Immature natural killer cell (primary cell): Measurements from ENCODE around the gene POMZP3. TPM values are rescaled to one million over a fixed set of nuclear protein-coding genes. Genes with fewer than 3 reads are reported as not detected.
A peak's percentile ranks its signal among the peaks of the same experiment; 100 is the strongest.
"Not testable (repeated sequence)": the region's sequence is repeated elsewhere in the genome, so short reads cannot be mapped to it uniquely, and the experiment has no call there.

Source experiments
- DNase-seq, 3 donors: peaks; one replicate each; pipeline ENCODE4 v3.0.0; 2022; ENCODE audit warnings: mixed read lengths in 1 of 3
- H3K27ac Mint-ChIP-seq, 6 donors: one replicate each; pipeline ENCODE4 v1.8.0; 2020; ENCODE audit warnings: mixed read lengths in 6 of 6, mild to moderate bottlenecking in 5 of 6, inconsistent platforms in 4 of 6, moderate library complexity in 3 of 6
- H3K27me3 Mint-ChIP-seq, 3 donors: one replicate each; pipeline ENCODE4 v1.8.0; 2020 to 2021; ENCODE audit warnings: low read depth in 3 of 3, mild to moderate bottlenecking in 3 of 3, mixed read lengths in 3 of 3, moderate library complexity in 3 of 3, inconsistent platforms in 1 of 3
- H3K36me3 Mint-ChIP-seq, 3 donors: one replicate each; pipeline ENCODE4 v1.8.0; 2020; ENCODE audit warnings: mixed read lengths in 3 of 3, inconsistent platforms in 2 of 3, mild to moderate bottlenecking in 2 of 3
- H3K4me1 Mint-ChIP-seq, 2 donors: one replicate each; pipeline ENCODE4 v1.8.0; 2020; ENCODE audit warnings: inconsistent platforms in 2 of 2, mild to moderate bottlenecking in 2 of 2, mixed read lengths in 2 of 2, moderate library complexity in 1 of 2
- H3K4me3 Mint-ChIP-seq, 5 donors: one replicate each; pipeline ENCODE4 v1.8.0; 2020; ENCODE audit warnings: mild to moderate bottlenecking in 5 of 5, mixed read lengths in 5 of 5, inconsistent platforms in 3 of 5, moderate library complexity in 3 of 5
- H3K9me3 Mint-ChIP-seq, 6 donors: one replicate each; pipeline ENCODE4 v1.8.0; 2020; ENCODE audit warnings: mild to moderate bottlenecking in 6 of 6, mixed read lengths in 6 of 6, inconsistent platforms in 4 of 6, moderate library complexity in 3 of 6
- polyA plus RNA-seq, 3 donors: library from polyadenylated mRNA; unstranded; fragments of 300-500 nt; fragmentation: Illumina TruSeq; gene quantifications; one replicate each; pipeline ENCODE4 v1.2.3, GENCODE V29; 2021

The POMZP3 gene
- polyA plus RNA-seq, 3 donors from 2014 or later, result 3.1 to 10.9 (median 5.3) TPM

- not testable (repeated sequence) for H3K36me3 Mint-ChIP-seq, H3K9me3 Mint-ChIP-seq, DNase-seq, H3K4me3 Mint-ChIP-seq, H3K27me3 Mint-ChIP-seq
- Mint-ChIP-seq H3K27ac (peak overlapping the region in 1 of 6 donors; percentile 28), H3K4me1 (peaks cover 22 to 26% of the 10 kb centered on the region in 2 donors)
These were observed 26.4 kb downstream of the POMZP3 start for GRCh38 chr7:76600650-76601049.

GRCh38 chr7:76600116-76600482 lies 27.0 kb downstream of the POMZP3 start:
- not testable (repeated sequence) for DNase-seq, H3K27ac Mint-ChIP-seq, H3K4me3 Mint-ChIP-seq, H3K27me3 Mint-ChIP-seq, H3K36me3 Mint-ChIP-seq, H3K9me3 Mint-ChIP-seq
- peaks cover 26 to 32% of the 10 kb centered on the region in 2 donors for H3K4me1 Mint-ChIP-seq

GRCh38 chr7:76598590-76599264 lies 28.4 kb downstream of the POMZP3 start:
- H3K27ac Mint-ChIP-seq, result peak overlapping the region in 1 of 6 donors; percentile 83

GRCh38 chr7:76597288-76597687 lies 29.8 kb downstream of the POMZP3 start:
- not testable (repeated sequence) for H3K9me3 Mint-ChIP-seq, H3K27me3 Mint-ChIP-seq, DNase-seq, H3K4me3 Mint-ChIP-seq, H3K36me3 Mint-ChIP-seq
- peak overlapping the region in 2 of 6 donors; percentile 23 to 60 for H3K27ac Mint-ChIP-seq
- H3K4me1 Mint-ChIP-seq, result peaks cover 26 to 32% of the 10 kb centered on the region in 2 donors

More at GRCh38 chr7:76598590-76599264, 28.4 kb downstream of the POMZP3 start:
- not testable (repeated sequence) for H3K9me3 Mint-ChIP-seq, H3K36me3 Mint-ChIP-seq, H3K27me3 Mint-ChIP-seq, DNase-seq, H3K4me3 Mint-ChIP-seq
- H3K4me1 Mint-ChIP-seq, result peaks cover 26 to 32% of the 10 kb centered on the region in 2 donors

- H3K27me3 Mint-ChIP-seq, H3K9me3 Mint-ChIP-seq, H3K27ac Mint-ChIP-seq, H3K36me3 Mint-ChIP-seq, H3K4me3 Mint-ChIP-seq, DNase-seq: not testable (repeated sequence)
- H3K4me1 Mint-ChIP-seq, result peaks cover 35 to 39% of the 10 kb centered on the region in 2 donors
These were observed 34.4 kb downstream of the POMZP3 start for GRCh38 chr7:76592694-76593093.

GRCh38 chr7:76591602-76592304 lies 35.3 kb downstream of the POMZP3 start:
- DNase-seq, H3K4me3 Mint-ChIP-seq, H3K9me3 Mint-ChIP-seq, H3K27me3 Mint-ChIP-seq, H3K27ac Mint-ChIP-seq, H3K36me3 Mint-ChIP-seq: not testable (repeated sequence)
- peaks cover 36 to 40% of the 10 kb centered on the region in 2 donors for H3K4me1 Mint-ChIP-seq

- H3K9me3 Mint-ChIP-seq, DNase-seq, H3K27me3 Mint-ChIP-seq, H3K4me3 Mint-ChIP-seq, H3K27ac Mint-ChIP-seq, H3K36me3 Mint-ChIP-seq: not testable (repeated sequence)
- H3K4me1 Mint-ChIP-seq, result peaks cover 33 to 40% of the 10 kb centered on the region in 2 donors
These were observed 36.0 kb downstream of the POMZP3 start for GRCh38 chr7:76591033-76591432.

- not testable (repeated sequence) for H3K36me3 Mint-ChIP-seq, DNase-seq, H3K9me3 Mint-ChIP-seq, H3K27me3 Mint-ChIP-seq
- Mint-ChIP-seq H3K27ac (peak overlapping the region in 4 of 6 donors; percentile 22 to 82 (median 69)), H3K4me1 (peaks cover 38 to 50% of the 10 kb centered on the region in 2 donors), H3K4me3 (peak overlapping the region in 1 of 5 donors; percentile 19)
These were observed 38.5 kb downstream of the POMZP3 start for GRCh38 chr7:76588586-76588985.

- H3K27ac Mint-ChIP-seq, result peak overlapping the region in 1 of 6 donors; percentile 40
- H3K9me3 Mint-ChIP-seq, H3K27me3 Mint-ChIP-seq, H3K36me3 Mint-ChIP-seq, DNase-seq, H3K4me3 Mint-ChIP-seq: not testable (repeated sequence)
- peaks cover 48 to 58% of the 10 kb centered on the region in 2 donors for H3K4me1 Mint-ChIP-seq
These were observed 40.3 kb downstream of the POMZP3 start for GRCh38 chr7:76586585-76587315.

- Mint-ChIP-seq H3K4me3 (peak overlapping the region; percentile 60 to 81 (median 68)), H3K4me1 (peaks cover 45 to 55% of the 10 kb centered on the region in 2 donors), H3K27ac (peak overlapping the region; percentile 86 to 92 (median 88))
- not testable (repeated sequence) for H3K9me3 Mint-ChIP-seq, H3K27me3 Mint-ChIP-seq, H3K36me3 Mint-ChIP-seq
- DNase-seq, result peak in 2 of 3 donors; percentile 19 to 20
These were observed 43.3 kb downstream of the POMZP3 start for GRCh38 chr7:76583636-76584281.

GRCh38 chr7:76582848-76583631 lies 44.0 kb downstream of the POMZP3 start:
- peak overlapping the region; percentile 64 to 81 (median 68) for H3K4me3 Mint-ChIP-seq

GRCh38 chr7:76575919-76576655 lies 51.0 kb downstream of the POMZP3 start:
- H3K27me3 Mint-ChIP-seq, DNase-seq, H3K9me3 Mint-ChIP-seq, H3K27ac Mint-ChIP-seq, H3K36me3 Mint-ChIP-seq, H3K4me3 Mint-ChIP-seq: not testable (repeated sequence)
- H3K4me1 Mint-ChIP-seq, result peaks cover 0 to 12% of the 10 kb centered on the region in 2 donors

More at GRCh38 chr7:76582848-76583631, 44.0 kb downstream of the POMZP3 start:
- peaks cover 39 to 48% of the 10 kb centered on the region in 2 donors for H3K4me1 Mint-ChIP-seq
- not testable (repeated sequence) for H3K9me3 Mint-ChIP-seq, DNase-seq, H3K36me3 Mint-ChIP-seq
- H3K27ac Mint-ChIP-seq, result peak overlapping the region; percentile 48 to 92 (median 88)
- H3K27me3 Mint-ChIP-seq, result peaks cover 0 to 11% (median 2%) of the 10 kb centered on the region in 3 donors
